Thymus (tissue), 11 donors: ENCODE results near the gene RNF44. TPM values are rescaled to one million over a fixed set of nuclear protein-coding genes. Genes with fewer than 3 reads are reported as not detected.

Experiments used
- DNase-seq, 9 donors: peaks; one replicate each; pipeline ENCODE4 v3.0.0-alpha.2; 2013; ENCODE audit warnings: low spot score in 9 of 9, low read depth in 6 of 9, missing footprints in 1 of 9
- H3K27ac ChIP-seq, 2 donors: one replicate each; pipeline ENCODE4 v1.5.1; 2013; ENCODE audit warnings: control low read depth in 1 of 2, low read depth in 1 of 2, low read length in 1 of 2, mild to moderate bottlenecking in 1 of 2, moderate library complexity in 1 of 2
- H3K27me3 ChIP-seq, 2 donors: one replicate each; pipeline ENCODE4 v1.5.1; 2013; ENCODE audit warnings: low read length in 1 of 2; ENCODE audit not compliant: control insufficient read depth in 2 of 2, insufficient read depth in 1 of 2
- H3K36me3 ChIP-seq, 2 donors: one replicate each; pipeline ENCODE4 v1.5.1; 2013; ENCODE audit warnings: low read length in 1 of 2, mild to moderate bottlenecking in 1 of 2, moderate library complexity in 1 of 2; ENCODE audit not compliant: control insufficient read depth in 2 of 2, insufficient read depth in 2 of 2
- H3K4me1 ChIP-seq, 2 donors: one replicate each; pipeline ENCODE4 v1.5.1; 2013; ENCODE audit warnings: low read length in 2 of 2; ENCODE audit not compliant: control insufficient read depth in 2 of 2, insufficient read depth in 2 of 2
- H3K4me3 ChIP-seq, 2 donors: one replicate each; pipeline ENCODE4 v1.5.1; 2013; ENCODE audit warnings: low read length in 2 of 2, control low read depth in 1 of 2, mild to moderate bottlenecking in 1 of 2
- H3K9me3 ChIP-seq, 2 donors: one replicate each; pipeline ENCODE4 v1.5.1; 2013; ENCODE audit warnings: low read length in 1 of 2, mild to moderate bottlenecking in 1 of 2; ENCODE audit not compliant: control insufficient read depth in 2 of 2, insufficient read depth in 1 of 2
- WGBS: extraction: QIAGEN DNeasy Blood & Tissue Kit; methylation state at CpG from one replicate; pipeline ENCODE4 v1.1.7; 2013; 5-methylcytosine and 5-hydroxymethylcytosine counted together
- polyA plus RNA-seq: library from polyadenylated mRNA; stranded (reverse); fragments of 200-250 nt; gene quantifications from one replicate; pipeline ENCODE4 v1.2.3, GENCODE V29; 2013
- total RNA-seq: library from RNA; stranded (reverse); fragments of 120-200 nt; gene quantifications from one replicate; pipeline ENCODE4 v1.2.4, GENCODE V29; 2013
- donor health status: healthy.

The RNF44 gene
- total and polyA plus RNA-seq, 2 donors = 19.3 to 54.8 TPM

GRCh38 chr5:176547802-176548201 lies 10.6 kb upstream of the RNF44 start:
- H3K4me1 ChIP-seq = peaks cover 9 to 13% of the 10 kb centered on the region in 2 donors
- no peak overlapping the region for H3K4me3 ChIP-seq
- H3K27ac ChIP-seq = no peak overlapping the region
- H3K9me3 ChIP-seq = no peaks in the 10 kb centered on the region
- DNase-seq = no peak
- H3K36me3 ChIP-seq = no peaks in the 10 kb centered on the region
- WGBS = 95% methylated on average over 8 of the region's 8 CpGs
- H3K27me3 ChIP-seq = peaks cover 0 to 12% of the 10 kb centered on the region in 2 donors

- no peak for DNase-seq
- H3K27ac ChIP-seq = no peak overlapping the region
These were observed 8.7 kb upstream of the RNF44 start for GRCh38 chr5:176545737-176546509.

GRCh38 chr5:176545388-176545736 lies 8.2 kb upstream of the RNF44 start:
- Histone ChIP-seq H3K27ac (no peak overlapping the region), H3K4me3 (no peak overlapping the region), H3K4me1 (peaks cover 26 to 36% of the 10 kb centered on the region in 2 donors), H3K27me3 (no peaks in the 10 kb centered on the region), H3K9me3 (no peaks in the 10 kb centered on the region), H3K36me3 (no peaks in the 10 kb centered on the region)
- 97% methylated on average over 6 of the region's 6 CpGs for WGBS
- DNase-seq = no peak

More at GRCh38 chr5:176545737-176546509, 8.7 kb upstream of the RNF44 start:
- H3K4me3 ChIP-seq = no peak overlapping the region
- H3K4me1 ChIP-seq = peaks cover 24 to 31% of the 10 kb centered on the region in 2 donors
- no peaks in the 10 kb centered on the region for H3K9me3 ChIP-seq
- peaks cover 0 to 4% of the 10 kb centered on the region in 2 donors for H3K27me3 ChIP-seq
- WGBS = 91% methylated on average over 13 of the region's 13 CpGs
- H3K36me3 ChIP-seq = no peaks in the 10 kb centered on the region

- Histone ChIP-seq H3K9me3 (no peaks in the 10 kb centered on the region), H3K27me3 (no peaks in the 10 kb centered on the region), H3K4me3 (peak overlapping the region; percentile 68 to 70), H3K36me3 (no peaks in the 10 kb centered on the region), H3K4me1 (peaks cover 26 to 49% of the 10 kb centered on the region in 2 donors), H3K27ac (peak overlapping the region; percentile 81 to 94)
- under 1% methylated on average over 63 of the region's 63 CpGs for WGBS
- DNase-seq = peak in 7 of 9 donors; percentile 43 to 88 (median 67)
These were observed 6.4 kb upstream of the RNF44 start for GRCh38 chr5:176543428-176544182.

- peak overlapping the region; percentile 67 to 70 for H3K4me3 ChIP-seq
- peaks cover 32 to 56% of the 10 kb centered on the region in 2 donors for H3K4me1 ChIP-seq
- no peaks in the 10 kb centered on the region for H3K36me3 ChIP-seq
- peak in 4 of 9 donors; percentile 32 to 59 (median 50) for DNase-seq
- no peaks in the 10 kb centered on the region for H3K27me3 ChIP-seq
- 1% methylated on average over 110 of the region's 110 CpGs for WGBS
- no peaks in the 10 kb centered on the region for H3K9me3 ChIP-seq
- peak overlapping the region; percentile 94 to 98 for H3K27ac ChIP-seq
These were observed 5.6 kb upstream of the RNF44 start for GRCh38 chr5:176542596-176543427.

- Histone ChIP-seq H3K4me3 (peak overlapping the region; percentile 67 to 70), H3K36me3 (no peaks in the 10 kb centered on the region), H3K27ac (peak overlapping the region; percentile 94 to 98), H3K4me1 (peaks cover 32 to 56% of the 10 kb centered on the region in 2 donors), H3K27me3 (no peaks in the 10 kb centered on the region), H3K9me3 (no peaks in the 10 kb centered on the region)
- 28% methylated on average over 16 of the region's 16 CpGs for WGBS
- DNase-seq = peak in 6 of 9 donors; percentile 63 to 83 (median 67)
These were observed 5.0 kb upstream of the RNF44 start for GRCh38 chr5:176542135-176542595.

GRCh38 chr5:176541338-176542134 lies 4.3 kb upstream of the RNF44 start:
- H3K27ac ChIP-seq = peak overlapping the region; percentile 94 to 98
- H3K36me3 ChIP-seq = no peaks in the 10 kb centered on the region
- no peaks in the 10 kb centered on the region for H3K27me3 ChIP-seq
- H3K4me3 ChIP-seq = peak overlapping the region; percentile 67 to 70
- H3K9me3 ChIP-seq = no peaks in the 10 kb centered on the region
- peak in 7 of 9 donors; percentile 66 to 92 (median 80) for DNase-seq
- peaks cover 32 to 56% of the 10 kb centered on the region in 2 donors for H3K4me1 ChIP-seq
- WGBS = 39% methylated on average over 12 of the region's 12 CpGs

- DNase-seq = peak in 3 of 9 donors; percentile 33 to 73 (median 50)
These were observed 3.7 kb upstream of the RNF44 start for GRCh38 chr5:176540956-176541337.

More at GRCh38 chr5:176540956-176541337, 3.7 kb upstream of the RNF44 start:
- 28% methylated on average over 8 of the region's 8 CpGs for WGBS
- Histone ChIP-seq H3K36me3 (no peaks in the 10 kb centered on the region), H3K4me1 (peaks cover 32 to 56% of the 10 kb centered on the region in 2 donors), H3K27me3 (no peaks in the 10 kb centered on the region), H3K4me3 (peak overlapping the region in 1 of 2 donors; percentile 67), H3K9me3 (peaks cover 0 to 3% of the 10 kb centered on the region in 2 donors), H3K27ac (peak overlapping the region; percentile 94 to 98)
